Vagina (tissue), 2 donors: ENCODE results near the gene USP17L22.
"Not testable (repeated sequence)": the region's sequence is repeated elsewhere in the genome, so short reads cannot be mapped to it uniquely, and the experiment has no call there.

Experiments
- POLR2A ChIP-seq, 2 donors: fragments of 450-650 bp; IDR thresholded peaks; one replicate each; pipeline ENCODE4 v1.6.1; 2017; ENCODE audit warnings: antibody characterized with exemption in 2 of 2, mild to moderate bottlenecking in 2 of 2, moderate library complexity in 2 of 2
- POLR2AphosphoS5 ChIP-seq, 2 donors: sonication (generic); formaldehyde crosslinking; IDR thresholded peaks; one replicate each; pipeline ENCODE4 v1.9.0; 2017; ENCODE audit warnings: antibody characterized with exemption in 2 of 2, mild to moderate bottlenecking in 2 of 2, low read depth in 1 of 2; ENCODE audit not compliant: insufficient read depth in 1 of 2
- TF ChIP-seq, protein P1 (sequence below), 3 experiments: fragments of 450-650 bp in 2 of 3; fragments of 200-600 bp in 1 of 3; sonication (generic) in 1 of 3; IDR thresholded peaks; one replicate each; pipeline ENCODE4 v1.5.1; 2017 to 2019; ENCODE audit warnings: antibody characterized with exemption in 3 of 3, mild to moderate bottlenecking in 2 of 3, moderate library complexity in 2 of 3

DNA sequence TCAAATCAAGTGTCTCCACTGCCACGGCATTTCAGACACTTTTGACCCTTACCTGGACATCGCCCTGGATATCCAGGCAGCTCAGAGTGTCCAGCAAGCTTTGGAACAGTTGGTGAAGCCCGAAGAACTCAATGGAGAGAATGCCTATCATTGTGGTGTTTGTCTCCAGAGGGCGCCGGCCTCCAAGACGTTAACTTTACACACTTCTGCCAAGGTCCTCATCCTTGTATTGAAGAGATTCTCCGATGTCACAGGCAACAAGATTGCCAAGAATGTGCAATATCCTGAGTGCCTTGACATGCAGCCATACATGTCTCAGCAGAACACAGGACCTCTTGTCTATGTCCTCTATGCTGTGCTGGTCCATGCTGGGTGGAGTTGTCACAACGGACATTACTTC, 37.2 kb upstream of the USP17L22 start:
- TF ChIP-seq, protein P1, sequence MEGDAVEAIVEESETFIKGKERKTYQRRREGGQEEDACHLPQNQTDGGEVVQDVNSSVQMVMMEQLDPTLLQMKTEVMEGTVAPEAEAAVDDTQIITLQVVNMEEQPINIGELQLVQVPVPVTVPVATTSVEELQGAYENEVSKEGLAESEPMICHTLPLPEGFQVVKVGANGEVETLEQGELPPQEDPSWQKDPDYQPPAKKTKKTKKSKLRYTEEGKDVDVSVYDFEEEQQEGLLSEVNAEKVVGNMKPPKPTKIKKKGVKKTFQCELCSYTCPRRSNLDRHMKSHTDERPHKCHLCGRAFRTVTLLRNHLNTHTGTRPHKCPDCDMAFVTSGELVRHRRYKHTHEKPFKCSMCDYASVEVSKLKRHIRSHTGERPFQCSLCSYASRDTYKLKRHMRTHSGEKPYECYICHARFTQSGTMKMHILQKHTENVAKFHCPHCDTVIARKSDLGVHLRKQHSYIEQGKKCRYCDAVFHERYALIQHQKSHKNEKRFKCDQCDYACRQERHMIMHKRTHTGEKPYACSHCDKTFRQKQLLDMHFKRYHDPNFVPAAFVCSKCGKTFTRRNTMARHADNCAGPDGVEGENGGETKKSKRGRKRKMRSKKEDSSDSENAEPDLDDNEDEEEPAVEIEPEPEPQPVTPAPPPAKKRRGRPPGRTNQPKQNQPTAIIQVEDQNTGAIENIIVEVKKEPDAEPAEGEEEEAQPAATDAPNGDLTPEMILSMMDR (IDR thresholded peaks at IDR 0.05), result not testable (repeated sequence)
- TF ChIP-seq POLR2A (IDR thresholded peaks at IDR 0.05); POLR2AphosphoS5 (IDR thresholded peaks at IDR 0.05; ENCODE audit: insufficient read depth in 1 of 2, low read depth in 1 of 2): not testable (repeated sequence)
